Left lung (tissue), 10 donors: ENCODE results near the gene RTTN. TPM values are rescaled to one million over a fixed set of nuclear protein-coding genes. Genes with fewer than 3 reads are reported as not detected.

Experiments used
- ATAC-seq: fragments of 200-7000 bp; cut with Tn5 transposase; one replicate; pipeline ENCODE4 v1.9.1; 2020; ENCODE audit warnings: moderate library complexity
- DNase-seq, 4 donors: peaks; one replicate each; pipeline ENCODE4 v3.0.0-alpha.2; 2013 to 2020
- H3K27ac ChIP-seq, 2 donors: fragments of 200-600 bp; sonication (generic) in 1 of 2; one replicate each; pipeline versions ENCODE4 v1.5.0 to v1.8.0; 2020 to 2021
- H3K27me3 ChIP-seq, 2 donors: fragments of 200-600 bp; sonication (generic) in 1 of 2; one replicate each; pipeline versions ENCODE4 v1.5.0 to v1.8.0; 2020 to 2021
- H3K36me3 ChIP-seq, 2 donors: fragments of 200-600 bp; sonication (generic) in 1 of 2; one replicate each; pipeline versions ENCODE4 v1.5.0 to v1.8.0; 2020 to 2021
- H3K4me1 ChIP-seq, 2 donors: fragments of 200-600 bp; one replicate each; pipeline ENCODE4 v1.8.0; 2021
- H3K4me3 ChIP-seq, 2 donors: fragments of 200-600 bp; sonication (generic) in 1 of 2; one replicate each; pipeline versions ENCODE4 v1.5.0 to v1.8.0; 2020 to 2021; ENCODE audit warnings: mild to moderate bottlenecking in 1 of 2
- H3K9me3 ChIP-seq, 2 donors: fragments of 200-600 bp; sonication (generic) in 1 of 2; one replicate each; pipeline versions ENCODE4 v1.5.0 to v1.8.0; 2020 to 2021
- CTCF ChIP-seq, 2 donors: fragments of 200-600 bp; sonication (generic) in 1 of 2; IDR thresholded peaks; one replicate each; pipeline versions ENCODE4 v1.5.0 to v1.8.0; 2021; ENCODE audit warnings: antibody characterized with exemption in 2 of 2
- intact Hi-C, 2 donors: fragments of 100-400 bp; cut with DNase I; formaldehyde crosslinking; loops; one replicate each; pipeline versions ENCODE4 v1.11.2 to v1.14.2; 2022
- polyA plus RNA-seq, 6 donors: library from polyadenylated mRNA; unstranded; fragments of 120-200 nt; gene quantifications; one replicate each; pipeline ENCODE4 v1.2.1, GENCODE V29; 2013; ENCODE audit not compliant: insufficient read length in 6 of 6
- total RNA-seq, 2 donors: library from RNA; stranded (reverse); fragmentation: NEBNext Ultra II Directional; extraction: Animal tissue kit (Norgen Biotek cat#: 25700); gene quantifications; one replicate each; pipeline ENCODE4 v1.2.1, GENCODE V29; 2021
- donor health status: DM: no; HTN: yes; CAD: no.
- donor health status: DM: no; HTN: no; CAD: no.

The RTTN gene
- total and polyA plus RNA-seq, 8 donors, result 9.8 to 25.4 (median 21.1) TPM

- TF ChIP-seq CTCF (IDR thresholded peaks at IDR 0.05), result no peak
- no peaks in the 10 kb centered on the region for H3K9me3 ChIP-seq
- H3K36me3 ChIP-seq, result peaks cover 0 to 10% of the 10 kb centered on the region in 2 donors
- H3K4me1 ChIP-seq, result no peaks in the 10 kb centered on the region
- no peak overlapping the region for H3K27ac ChIP-seq
- H3K27me3 ChIP-seq, result no peaks in the 10 kb centered on the region
- H3K4me3 ChIP-seq, result no peak overlapping the region
- no peak for ATAC-seq
- intact Hi-C loops, result no loop called here
- DNase-seq, result no peak
These were observed 127.4 kb downstream of the RTTN start for GRCh38 chr18:70078106-70078505.

GRCh38 chr18:70075906-70076305 is 129.6 kb downstream of the RTTN start:
- H3K4me1 ChIP-seq, result no peaks in the 10 kb centered on the region
- no peak for ATAC-seq
- peaks cover 0 to 5% of the 10 kb centered on the region in 2 donors for H3K36me3 ChIP-seq
- no peaks in the 10 kb centered on the region for H3K9me3 ChIP-seq
- no peak overlapping the region for H3K4me3 ChIP-seq
- no peak for DNase-seq
- intact Hi-C loops, result no loop called here
- no peak for TF ChIP-seq CTCF (IDR thresholded peaks at IDR 0.05)
- no peak overlapping the region for H3K27ac ChIP-seq
- H3K27me3 ChIP-seq, result no peaks in the 10 kb centered on the region

GRCh38 chr18:70074116-70074515 is 131.4 kb downstream of the RTTN start:
- no peak overlapping the region for H3K27ac ChIP-seq
- intact Hi-C loops, result no loop called here
- no peak for DNase-seq
- H3K9me3 ChIP-seq, result no peaks in the 10 kb centered on the region
- no peak overlapping the region for H3K4me3 ChIP-seq
- TF ChIP-seq CTCF (IDR thresholded peaks at IDR 0.05), result no peak
- no peak for ATAC-seq
- H3K4me1 ChIP-seq, result no peaks in the 10 kb centered on the region
- peaks cover 0 to 5% of the 10 kb centered on the region in 2 donors for H3K36me3 ChIP-seq
- no peaks in the 10 kb centered on the region for H3K27me3 ChIP-seq

GRCh38 chr18:70073432-70073831 is 132.1 kb downstream of the RTTN start:
- H3K4me3 ChIP-seq, result no peak overlapping the region
- no peak for TF ChIP-seq CTCF (IDR thresholded peaks at IDR 0.05)
- no peaks in the 10 kb centered on the region for H3K27me3 ChIP-seq
- H3K27ac ChIP-seq, result no peak overlapping the region
- no peak for DNase-seq
- ATAC-seq, result no peak
- intact Hi-C loops, result no loop called here
- H3K36me3 ChIP-seq, result peaks cover 0 to 5% of the 10 kb centered on the region in 2 donors
- no peaks in the 10 kb centered on the region for H3K4me1 ChIP-seq
- H3K9me3 ChIP-seq, result no peaks in the 10 kb centered on the region

- Histone ChIP-seq H3K27ac (no peak overlapping the region), H3K4me3 (no peak overlapping the region), H3K4me1 (no peaks in the 10 kb centered on the region), H3K36me3 (peaks cover 0 to 5% of the 10 kb centered on the region in 2 donors), H3K27me3 (no peaks in the 10 kb centered on the region), H3K9me3 (no peaks in the 10 kb centered on the region)
- DNase-seq (peak in 1 of 4 donors; percentile 6), ATAC-seq (no peak)
- intact Hi-C loops, result no loop called here
- TF ChIP-seq CTCF (IDR thresholded peaks at IDR 0.05), result no peak
These were observed 132.8 kb downstream of the RTTN start for GRCh38 chr18:70072678-70073077.
